IMR-90 (cell line): Measurements from ENCODE around the gene EPHA6. TPM values are rescaled to one million over a fixed set of nuclear protein-coding genes. Genes with fewer than 3 reads are reported as not detected.

ENCODE experiments used
- ATAC-seq: fragments of 200-7000 bp; cut with Tn5 transposase; 2 replicates; pipeline ENCODE4 v1.9.1; 2020; ENCODE audit warnings: low read depth, mild to moderate bottlenecking, moderate library complexity
- BruUV-seq: library from RNA; stranded (reverse); fragments of 400-500 nt; replicated peaks from 2 replicates; lab custom pipeline; 2021; lab: Mats Ljungman, UMichigan
- CTCF ChIA-PET: fragments of 300-600 bp; formaldehyde crosslinking; extraction: SDS; loops from one replicate; lab custom pipeline; 2021; ENCODE audit warnings: antibody characterized with exemption; lab: Yijun Ruan, JAX
- POLR2A ChIA-PET: fragments of 300-600 bp; sonication (Branson Sonifier 250); formaldehyde crosslinking; loops from one replicate; lab custom pipeline; 2022; ENCODE audit warnings: antibody characterized with exemption; ENCODE audit not compliant: unreplicated experiment; lab: Charles Lee
- DNase-seq: peaks from one replicate; pipeline ENCODE4 v3.0.0; 2013
- H2AFZ ChIP-seq: replicated peaks from 2 replicates; pipeline ENCODE3; 2013; ENCODE audit warnings: low read length, mild to moderate bottlenecking; ENCODE audit not compliant: poor library complexity
- H2AK5ac ChIP-seq: 2 replicates; pipeline ENCODE4 v1.6.1; 2013; ENCODE audit warnings: low read depth, low read length, inconsistent platforms
- H2AK9ac ChIP-seq: replicated peaks from 2 replicates; pipeline ENCODE3; 2013; ENCODE audit warnings: mild to moderate bottlenecking, low read depth, low read length, moderate library complexity; ENCODE audit not compliant: poor library complexity
- H2BK120ac ChIP-seq: 2 replicates; pipeline ENCODE4 v1.6.1; 2013; ENCODE audit warnings: low read depth, low read length, inconsistent platforms
- H2BK15ac ChIP-seq: 3 replicates; pipeline ENCODE4 v1.6.1; 2013; ENCODE audit warnings: low read depth, low read length, inconsistent platforms
- H2BK20ac ChIP-seq: 2 replicates; pipeline ENCODE4 v1.6.1; 2013; ENCODE audit warnings: low read depth, mild to moderate bottlenecking, inconsistent platforms, low read length, moderate library complexity
- H2BK5ac ChIP-seq: 2 replicates; pipeline ENCODE4 v1.6.1; 2013; ENCODE audit warnings: mild to moderate bottlenecking, low read depth, low read length, inconsistent platforms; ENCODE audit not compliant: poor library complexity, severe bottlenecking
- H3K14ac ChIP-seq: replicated peaks from 2 replicates; pipeline ENCODE4 v1.6.1; 2013; ENCODE audit warnings: low read depth, low read length, inconsistent platforms
- H3K18ac ChIP-seq: 2 replicates; pipeline ENCODE4 v1.6.1; 2013; ENCODE audit warnings: low read depth, low read length, control low read depth
- H3K23ac ChIP-seq: 2 replicates; pipeline ENCODE4 v1.6.1; 2013; ENCODE audit warnings: low read depth, low read length, inconsistent platforms
- H3K27ac ChIP-seq: 2 replicates; pipeline ENCODE4 v1.5.1; 2013; ENCODE audit warnings: mild to moderate bottlenecking, control low read depth, low read length; ENCODE audit not compliant: insufficient read depth
- H3K27me3 ChIP-seq: 2 replicates; pipeline ENCODE4 v1.6.1; 2013; ENCODE audit warnings: low read length; ENCODE audit not compliant: control insufficient read depth, insufficient read depth
- H3K36me3 ChIP-seq: 2 replicates; pipeline ENCODE4 v1.6.1; 2013; ENCODE audit warnings: low read length, mixed read lengths; ENCODE audit not compliant: control insufficient read depth, insufficient read depth
- H3K4ac ChIP-seq: 2 replicates; pipeline ENCODE4 v1.6.1; 2013; ENCODE audit warnings: low read depth, low read length, inconsistent platforms
- H3K4me1 ChIP-seq: 2 replicates; pipeline ENCODE4 v1.6.1; 2013; ENCODE audit warnings: low read length, mixed read lengths; ENCODE audit not compliant: control insufficient read depth, insufficient read depth
- H3K4me2 ChIP-seq: 2 replicates; pipeline ENCODE4 v1.6.1; 2013; ENCODE audit warnings: low read depth, mild to moderate bottlenecking, control low read depth, low read length, moderate library complexity
- H3K4me3 ChIP-seq: 2 replicates; pipeline ENCODE4 v1.5.1; 2013; ENCODE audit warnings: low read depth, mild to moderate bottlenecking, control low read depth, low read length, moderate library complexity; ENCODE audit not compliant: insufficient read depth
- H3K56ac ChIP-seq: 2 replicates; pipeline ENCODE4 v1.6.1; 2013; ENCODE audit warnings: low read length, inconsistent platforms; ENCODE audit not compliant: insufficient read depth; ENCODE audit errors: extremely low read depth
- H3K79me1 ChIP-seq, 2 experiments: 2 replicates each; pipeline ENCODE4 v1.6.1; 2013; ENCODE audit warnings: low read length in 2 of 2, inconsistent platforms in 1 of 2, low read depth in 1 of 2
- H3K9ac ChIP-seq: 2 replicates; pipeline ENCODE4 v1.6.1; 2013; ENCODE audit warnings: low read depth, low read length, control low read depth
- H3K9me1 ChIP-seq: 2 replicates; pipeline ENCODE4 v1.6.1; 2013; ENCODE audit warnings: low read length, inconsistent platforms; ENCODE audit not compliant: insufficient read depth
- H3K9me3 ChIP-seq: 2 replicates; pipeline ENCODE4 v1.6.1; 2013; ENCODE audit warnings: low read length; ENCODE audit not compliant: control insufficient read depth, insufficient read depth
- H4K20me1 ChIP-seq: 2 replicates; pipeline ENCODE4 v1.6.1; 2013; ENCODE audit warnings: low read length, inconsistent platforms; ENCODE audit not compliant: insufficient read depth
- H4K5ac ChIP-seq: 2 replicates; pipeline ENCODE4 v1.6.1; 2013; ENCODE audit warnings: mild to moderate bottlenecking, low read depth, low read length, control low read depth
- H4K8ac ChIP-seq, 2 experiments: 2 replicates each; pipeline ENCODE4 v1.6.1; 2013; ENCODE audit warnings: low read depth in 2 of 2, low read length in 2 of 2, control low read depth in 1 of 2, inconsistent platforms in 1 of 2
- H4K91ac ChIP-seq: 2 replicates; pipeline ENCODE4 v1.6.1; 2013; ENCODE audit warnings: low read depth, low read length, inconsistent platforms; ENCODE audit not compliant: insufficient read depth
- BHLHE40 ChIP-seq: fragments of 150-350 bp; IDR thresholded peaks from 2 replicates; pipeline ENCODE4 v1.6.1; 2016; ENCODE audit warnings: mild to moderate bottlenecking, low read depth, low read length
- CEBPB ChIP-seq: IDR thresholded peaks from 2 replicates; pipeline ENCODE4 v1.6.1; 2012; ENCODE audit warnings: low read depth, low read length, improper control_type of control experiment
- CHD1 ChIP-seq: IDR thresholded peaks from 2 replicates; pipeline ENCODE4 v1.6.1; 2012; ENCODE audit warnings: low read depth, low read length, improper control_type of control experiment
- FOS ChIP-seq: fragments of 150-350 bp; IDR thresholded peaks from 2 replicates; pipeline ENCODE4 v1.6.1; 2016; ENCODE audit warnings: low read depth, low read length
- MAFK ChIP-seq: IDR thresholded peaks from 2 replicates; pipeline ENCODE4 v1.6.1; 2012; ENCODE audit warnings: low read depth, low read length, improper control_type of control experiment
- MAZ ChIP-seq: IDR thresholded peaks from 2 replicates; pipeline ENCODE4 v1.6.1; 2012; ENCODE audit warnings: low read depth, mild to moderate bottlenecking, low read length, improper control_type of control experiment, moderate library complexity, borderline replicate concordance
- MXI1 ChIP-seq: IDR thresholded peaks from 2 replicates; pipeline ENCODE4 v1.6.1; 2012; ENCODE audit warnings: low read depth, mild to moderate bottlenecking, low read length, moderate library complexity, borderline replicate concordance
- NFE2L2 ChIP-seq: fragments of 150-350 bp; IDR thresholded peaks from 2 replicates; pipeline ENCODE4 v1.6.1; 2016; ENCODE audit warnings: low read depth, mild to moderate bottlenecking, low read length
- POLR2A ChIP-seq: IDR thresholded peaks from 2 replicates; pipeline ENCODE4 v1.6.1; 2012; ENCODE audit warnings: mild to moderate bottlenecking, low read depth, low read length
- RAD21 ChIP-seq: IDR thresholded peaks from 2 replicates; pipeline ENCODE4 v1.6.1; 2012; ENCODE audit warnings: low read length, improper control_type of control experiment
- RCOR1 ChIP-seq: IDR thresholded peaks from 2 replicates; pipeline ENCODE4 v1.6.1; 2012; ENCODE audit warnings: mild to moderate bottlenecking, low read length, improper control_type of control experiment; ENCODE audit not compliant: insufficient replicate concordance
- RFX5 ChIP-seq: IDR thresholded peaks from 2 replicates; pipeline ENCODE4 v1.8.0; 2012; ENCODE audit warnings: low read depth, mild to moderate bottlenecking, low read length, moderate library complexity
- SMC3 ChIP-seq: fragments of 150-350 bp; IDR thresholded peaks from 2 replicates; pipeline ENCODE4 v1.6.1; 2016; ENCODE audit warnings: low read depth, mild to moderate bottlenecking, antibody characterized with exemption, low read length, moderate library complexity
- WGBS, 2 experiments: methylation state at CpG; one replicate each; pipeline versions ENCODE4 v1.1.5 to v1.1.7; 2013; ENCODE audit warnings: missing lambda C conversion rate in 2 of 2; ENCODE audit not compliant: insufficient read length in 1 of 2; ENCODE audit errors: extremely low coverage in 2 of 2; 5-methylcytosine and 5-hydroxymethylcytosine counted together
- dilution Hi-C: fragments of 300-500 bp; cut with HindIII; formaldehyde crosslinking; loops from one replicate; pipeline ENCODE4 v1.14.3; 2018; ENCODE audit warnings: low sequenced_read_pairs; ENCODE audit not compliant: unreplicated experiment
- in situ Hi-C: fragments of 300-500 bp; cut with MboI; formaldehyde crosslinking; loops from 3 replicates; pipeline ENCODE4 v1.14.3; 2019; ENCODE audit warnings: low sequenced_read_pairs, inconsistent platforms, mixed read lengths
- intact Hi-C: fragments of 100-400 bp; cut with micrococcal nuclease; formaldehyde crosslinking; loops from 2 replicates; pipeline ENCODE4 v1.10.0; 2022
- polyA plus RNA-seq, 3 experiments: library from polyadenylated mRNA; depleted of rRNA; stranded (reverse); fragments of >200 nt; gene quantifications; 2 replicates each; pipeline ENCODE4 v1.2.3, GENCODE V29; 2012; ENCODE audit warnings: low replicate concordance in 1 of 3
- total RNA-seq: library from RNA; depleted of rRNA; stranded (reverse); fragments of >200 nt; gene quantifications from 2 replicates; pipeline ENCODE4 v1.2.3, GENCODE V29; 2012
- TF ChIP-seq, protein P1 (sequence below): conservative IDR thresholded peaks from 2 replicates; pipeline ENCODE4 v1.5.1; 2012; ENCODE audit warnings: mild to moderate bottlenecking, low read depth, low read length, improper control_type of control experiment
- TF ChIP-seq, protein P2 (sequence below): fragments of 150-350 bp; IDR thresholded peaks from 2 replicates; pipeline ENCODE4 v1.6.1; 2017; ENCODE audit warnings: mild to moderate bottlenecking, antibody characterized with exemption, low read length, low read depth
- TF ChIP-seq, protein P3 (sequence below): fragments of 150-350 bp; IDR thresholded peaks from 2 replicates; pipeline ENCODE4 v1.6.1; 2016; ENCODE audit warnings: low read depth, mild to moderate bottlenecking, low read length, moderate library complexity, borderline replicate concordance

Gene EPHA6
- total and polyA plus RNA-seq, 2 of the 4 experiments (the other 2 are of a cell fraction), result not detected

DNA sequence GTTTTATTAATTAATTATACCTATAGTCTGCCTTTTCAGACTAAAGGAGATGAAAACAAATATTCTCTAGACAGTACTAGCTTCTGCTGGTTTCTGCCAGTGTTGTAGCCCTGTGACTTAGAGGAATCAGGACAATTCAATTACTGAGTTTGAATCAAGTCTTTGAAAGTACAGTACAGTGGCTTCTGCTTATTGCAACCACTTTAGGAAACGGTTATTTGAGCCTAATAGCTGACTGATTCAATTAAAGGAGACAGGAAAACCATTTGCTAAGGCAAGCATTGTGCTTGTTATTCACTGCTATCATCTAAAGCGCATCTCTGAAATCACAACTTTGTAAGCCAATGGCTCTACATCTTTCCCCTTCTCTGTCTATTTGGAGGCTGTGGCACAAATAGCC lies 860.1 kb downstream of the EPHA6 start:
- no CpG with 5 or more reads among the region's 2 CpGs for WGBS, 2 experiments
- no peak overlapping the region for H3K18ac ChIP-seq
- dilution Hi-C loops, result no loop called here
- no peak overlapping the region for H2BK15ac ChIP-seq
- ATAC-seq, result no peak
- no peaks in the 10 kb centered on the region for H3K4me1 ChIP-seq
- no peak overlapping the region for H3K4me2 ChIP-seq
- H3K36me3 ChIP-seq, result no peaks in the 10 kb centered on the region
- H3K14ac ChIP-seq, result no peak overlapping the region
- no peak overlapping the region for H3K9ac ChIP-seq
- H2AK5ac ChIP-seq, result no peak overlapping the region
- H2AK9ac ChIP-seq, result no peak overlapping the region
- CTCF ChIA-PET, result no interaction called here
- no peak overlapping the region for H3K56ac ChIP-seq
- H2BK120ac ChIP-seq, result no peak overlapping the region
- BruUV-seq, result no TSS peak
- H4K20me1 ChIP-seq, result no peaks in the 10 kb centered on the region
- POLR2A ChIA-PET, result no interaction called here
- H3K4ac ChIP-seq, result no peak overlapping the region
- no peaks in the 10 kb centered on the region for H3K27me3 ChIP-seq
- no peak overlapping the region for H4K8ac ChIP-seq
- no peak overlapping the region for H3K4me3 ChIP-seq
- no peak overlapping the region for H4K91ac ChIP-seq
- no peak for TF ChIP-seq BHLHE40
- no peak for TF ChIP-seq SMC3
- TF ChIP-seq NFE2L2, result no peak
- no peak for TF ChIP-seq RAD21
- TF ChIP-seq MAZ, result no peak
- no peak for TF ChIP-seq FOS
- TF ChIP-seq MAFK, result no peak
- TF ChIP-seq, protein P1, sequence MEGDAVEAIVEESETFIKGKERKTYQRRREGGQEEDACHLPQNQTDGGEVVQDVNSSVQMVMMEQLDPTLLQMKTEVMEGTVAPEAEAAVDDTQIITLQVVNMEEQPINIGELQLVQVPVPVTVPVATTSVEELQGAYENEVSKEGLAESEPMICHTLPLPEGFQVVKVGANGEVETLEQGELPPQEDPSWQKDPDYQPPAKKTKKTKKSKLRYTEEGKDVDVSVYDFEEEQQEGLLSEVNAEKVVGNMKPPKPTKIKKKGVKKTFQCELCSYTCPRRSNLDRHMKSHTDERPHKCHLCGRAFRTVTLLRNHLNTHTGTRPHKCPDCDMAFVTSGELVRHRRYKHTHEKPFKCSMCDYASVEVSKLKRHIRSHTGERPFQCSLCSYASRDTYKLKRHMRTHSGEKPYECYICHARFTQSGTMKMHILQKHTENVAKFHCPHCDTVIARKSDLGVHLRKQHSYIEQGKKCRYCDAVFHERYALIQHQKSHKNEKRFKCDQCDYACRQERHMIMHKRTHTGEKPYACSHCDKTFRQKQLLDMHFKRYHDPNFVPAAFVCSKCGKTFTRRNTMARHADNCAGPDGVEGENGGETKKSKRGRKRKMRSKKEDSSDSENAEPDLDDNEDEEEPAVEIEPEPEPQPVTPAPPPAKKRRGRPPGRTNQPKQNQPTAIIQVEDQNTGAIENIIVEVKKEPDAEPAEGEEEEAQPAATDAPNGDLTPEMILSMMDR, result no peak
- TF ChIP-seq MXI1, result no peak
- TF ChIP-seq, protein P2, sequence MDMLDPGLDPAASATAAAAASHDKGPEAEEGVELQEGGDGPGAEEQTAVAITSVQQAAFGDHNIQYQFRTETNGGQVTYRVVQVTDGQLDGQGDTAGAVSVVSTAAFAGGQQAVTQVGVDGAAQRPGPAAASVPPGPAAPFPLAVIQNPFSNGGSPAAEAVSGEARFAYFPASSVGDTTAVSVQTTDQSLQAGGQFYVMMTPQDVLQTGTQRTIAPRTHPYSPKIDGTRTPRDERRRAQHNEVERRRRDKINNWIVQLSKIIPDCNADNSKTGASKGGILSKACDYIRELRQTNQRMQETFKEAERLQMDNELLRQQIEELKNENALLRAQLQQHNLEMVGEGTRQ, result no peak
- TF ChIP-seq, protein P3, sequence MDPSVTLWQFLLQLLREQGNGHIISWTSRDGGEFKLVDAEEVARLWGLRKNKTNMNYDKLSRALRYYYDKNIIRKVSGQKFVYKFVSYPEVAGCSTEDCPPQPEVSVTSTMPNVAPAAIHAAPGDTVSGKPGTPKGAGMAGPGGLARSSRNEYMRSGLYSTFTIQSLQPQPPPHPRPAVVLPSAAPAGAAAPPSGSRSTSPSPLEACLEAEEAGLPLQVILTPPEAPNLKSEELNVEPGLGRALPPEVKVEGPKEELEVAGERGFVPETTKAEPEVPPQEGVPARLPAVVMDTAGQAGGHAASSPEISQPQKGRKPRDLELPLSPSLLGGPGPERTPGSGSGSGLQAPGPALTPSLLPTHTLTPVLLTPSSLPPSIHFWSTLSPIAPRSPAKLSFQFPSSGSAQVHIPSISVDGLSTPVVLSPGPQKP, result no peak
- no peak for TF ChIP-seq RCOR1
- TF ChIP-seq CEBPB, result no peak
- no peak for TF ChIP-seq CHD1
- no peak for TF ChIP-seq POLR2A
- no peak for TF ChIP-seq RFX5
- H3K23ac ChIP-seq, result no peak overlapping the region
- no peak for DNase-seq
- in situ Hi-C loops, result no loop called here
- no peak overlapping the region for H2BK20ac ChIP-seq
- no peaks in the 10 kb centered on the region for H3K9me3 ChIP-seq
- H4K5ac ChIP-seq, result no peak overlapping the region
- no peak overlapping the region for H3K27ac ChIP-seq
- no peak overlapping the region for H2BK5ac ChIP-seq
- intact Hi-C loops, result no loop called here
- no peaks in the 10 kb centered on the region for H3K9me1 ChIP-seq
- no peaks in the 10 kb centered on the region for H3K79me1 ChIP-seq
- no peak overlapping the region for H2AFZ ChIP-seq
